Stimulated activated CD4-positive, alpha-beta T cell treated with anti-CD3 and anti-CD28 coated beads, Interleukin-2, amount 100 ng/mL, for 48 hours (primary cell): Measurements from ENCODE around the gene LDB2.

Experiments
- DNase-seq, 2 donors: peaks; one replicate each; pipeline ENCODE4 v3.0.0-alpha.2; 2020

Gene LDB2

DNA sequence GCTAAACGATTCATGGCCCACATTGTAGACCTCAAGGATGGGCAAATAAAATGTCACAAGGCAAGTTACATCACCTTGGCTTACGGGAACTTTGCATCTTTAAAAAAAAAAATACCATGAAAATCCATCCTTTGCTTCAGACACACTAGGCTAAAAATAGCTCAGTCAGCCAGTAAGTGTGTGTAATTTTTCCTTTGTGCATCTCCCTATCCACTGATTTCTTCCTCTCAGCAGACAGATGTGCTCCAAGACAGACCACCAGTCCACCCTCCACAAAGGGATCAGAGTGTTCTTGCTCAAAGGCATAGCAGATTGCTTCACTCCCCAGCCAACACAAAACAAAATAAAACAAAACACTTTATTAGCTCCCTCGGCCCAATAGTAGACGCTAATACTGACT lies 14.6 kb downstream of the LDB2 start:
- no peak for DNase-seq

DNA sequence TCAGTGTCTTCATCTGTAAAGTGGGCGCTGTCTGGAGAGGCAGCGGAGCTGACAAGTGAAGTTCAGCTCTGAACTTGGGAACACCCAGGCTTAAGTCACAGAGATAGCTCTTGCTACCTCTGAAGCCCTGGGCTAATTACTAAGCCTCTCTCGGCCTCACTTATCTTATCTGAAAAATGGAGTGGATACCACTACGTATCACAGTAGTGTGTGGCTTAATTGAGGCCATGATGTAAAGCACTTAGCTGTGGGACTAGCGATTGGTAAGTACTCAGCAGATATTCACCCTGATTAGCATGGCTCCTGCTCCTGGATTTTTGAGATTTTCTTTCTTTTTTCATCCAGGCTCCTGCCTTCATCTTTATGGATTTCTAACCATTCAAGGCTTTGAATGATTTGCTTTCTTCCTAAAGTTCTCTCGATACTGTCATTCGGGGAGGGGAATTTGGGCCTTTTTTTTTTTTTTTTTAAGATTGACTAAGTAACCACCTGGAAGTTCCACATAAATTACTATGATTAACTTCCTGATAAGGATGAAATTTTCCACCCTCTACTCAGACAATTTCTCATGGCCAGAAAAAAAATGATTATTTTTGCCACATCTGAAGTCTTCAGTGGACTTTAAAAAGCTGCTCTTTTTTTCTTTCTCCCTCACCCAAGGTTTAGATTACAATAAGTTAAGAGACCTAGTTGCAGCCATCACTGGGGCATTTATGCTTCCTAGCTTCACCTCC lies 17.1 kb downstream of the LDB2 start:
- DNase-seq: no peak

DNA sequence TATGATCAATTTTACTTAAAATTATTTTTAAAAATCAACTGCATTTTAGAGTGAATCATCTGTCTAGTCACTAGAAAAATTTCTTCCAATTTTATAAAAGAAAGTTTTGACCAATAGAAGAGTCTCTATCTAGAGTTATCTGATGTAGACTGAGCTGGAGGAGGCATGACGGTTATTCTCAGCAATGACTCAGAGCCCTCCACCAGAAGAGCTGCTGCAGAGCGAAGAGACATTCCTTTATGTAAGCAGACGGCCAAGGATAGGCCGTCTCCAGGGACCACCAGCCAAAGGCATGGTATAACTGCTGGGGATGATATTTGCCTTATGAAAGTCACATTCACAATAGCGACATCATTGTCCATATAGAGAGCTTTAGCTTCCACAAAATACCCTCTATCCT lies 23.0 kb downstream of the LDB2 start:
- DNase-seq: no peak

DNA sequence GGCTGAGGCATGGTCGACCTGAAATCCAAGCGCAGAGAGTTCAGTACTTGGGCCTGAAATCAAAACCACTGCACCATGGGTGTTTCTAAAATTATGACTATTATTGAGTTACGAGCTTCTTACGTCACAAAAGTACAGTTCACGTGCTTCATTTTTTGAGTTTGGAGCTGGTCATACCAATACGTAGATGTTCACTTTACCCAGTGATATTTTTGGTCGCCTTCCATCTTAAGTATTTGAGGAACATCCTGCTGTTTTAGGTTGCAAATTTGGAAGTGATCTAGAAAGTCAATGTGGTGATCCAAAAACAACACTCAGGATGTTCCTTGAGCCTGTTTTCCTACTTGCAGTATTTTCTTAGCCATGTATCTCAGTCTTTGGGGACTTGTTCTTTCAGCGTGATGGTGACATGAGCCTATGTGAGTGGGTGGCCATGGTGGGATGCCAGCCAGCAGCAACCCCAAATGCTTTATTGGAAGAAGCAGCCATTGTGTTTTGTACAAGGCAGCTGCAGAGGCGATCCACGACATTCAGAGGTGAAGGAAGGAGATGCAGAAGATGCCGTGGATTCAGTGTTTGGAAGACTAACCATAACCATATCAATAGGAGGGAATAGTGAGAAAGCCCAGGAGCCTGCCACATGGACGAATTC lies 28.7 kb downstream of the LDB2 start:
- no peak for DNase-seq

DNA sequence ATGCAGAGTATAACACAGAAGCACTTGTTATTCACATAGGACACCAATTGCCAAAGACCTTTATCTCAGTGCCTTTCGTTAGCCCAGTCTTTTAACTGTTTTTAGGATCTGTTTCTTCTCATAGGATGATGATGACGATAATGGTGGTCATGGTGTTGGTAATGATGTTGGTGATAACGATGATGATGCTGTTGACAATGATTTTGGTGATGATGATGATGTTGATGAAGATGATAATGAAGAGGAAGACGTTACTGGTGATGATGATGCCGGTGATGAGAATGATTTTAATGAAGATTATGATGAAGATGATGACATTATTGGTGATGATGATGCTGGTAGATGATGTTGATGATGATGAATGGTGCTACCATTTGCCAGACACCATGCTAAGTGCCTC lies 29.8 kb downstream of the LDB2 start:
- no peak for DNase-seq

DNA sequence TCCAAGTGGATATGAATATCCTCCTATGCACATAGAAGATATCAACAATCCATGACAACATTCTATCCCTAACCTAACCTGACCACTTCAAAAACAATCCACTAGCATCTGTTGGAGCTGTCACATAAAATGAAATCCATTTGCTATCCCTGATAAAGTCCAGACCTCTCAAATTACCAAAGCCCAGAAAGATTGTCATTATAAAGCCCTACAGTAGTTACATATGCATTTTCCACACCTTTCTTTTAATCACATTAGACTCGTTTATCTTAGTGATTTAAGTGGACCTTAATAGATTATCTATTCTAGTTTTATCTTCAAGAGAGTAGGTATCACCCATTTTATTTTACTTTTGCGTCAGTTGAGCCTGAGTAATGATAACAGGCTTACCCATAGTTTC lies 30.6 kb downstream of the LDB2 start:
- no peak for DNase-seq

DNA sequence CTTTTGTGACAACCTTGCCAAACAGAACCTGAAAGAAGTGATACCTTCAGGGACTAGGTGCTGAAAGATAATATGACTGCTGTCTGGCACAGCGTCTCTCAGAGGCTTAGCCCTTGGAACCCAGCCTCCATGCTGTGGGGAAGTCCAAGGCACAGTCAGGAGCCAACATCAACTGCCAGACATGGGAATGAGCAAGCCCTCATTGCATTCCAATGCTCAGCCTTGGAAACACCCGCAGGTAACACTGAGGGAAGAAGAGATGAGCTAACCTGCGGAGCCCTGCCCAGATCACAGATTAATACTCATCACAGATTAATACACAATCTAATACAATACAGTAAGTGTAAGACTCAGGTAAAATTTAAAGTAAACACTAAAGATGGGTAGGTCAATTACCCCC lies 31.5 kb downstream of the LDB2 start:
- no peak for DNase-seq

DNA sequence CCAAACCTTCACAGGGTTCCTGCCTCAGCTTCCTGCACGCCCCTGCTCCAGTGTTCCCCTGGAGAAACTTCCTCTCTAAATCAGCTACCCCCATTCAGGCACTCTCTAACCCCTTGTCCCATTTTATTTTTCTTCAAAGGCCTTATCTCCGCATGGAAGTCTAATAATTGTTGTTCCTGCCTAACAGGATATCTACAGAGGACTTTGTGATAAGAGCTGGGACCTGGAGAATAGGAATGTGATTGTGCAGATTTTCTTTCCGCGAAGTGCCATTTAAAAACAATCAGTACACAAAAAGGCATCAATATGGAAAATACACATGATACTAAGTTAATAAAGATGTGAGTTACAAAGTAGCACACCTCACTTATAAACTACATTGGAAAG lies 32.6 kb downstream of the LDB2 start:
- DNase-seq: no peak

DNA sequence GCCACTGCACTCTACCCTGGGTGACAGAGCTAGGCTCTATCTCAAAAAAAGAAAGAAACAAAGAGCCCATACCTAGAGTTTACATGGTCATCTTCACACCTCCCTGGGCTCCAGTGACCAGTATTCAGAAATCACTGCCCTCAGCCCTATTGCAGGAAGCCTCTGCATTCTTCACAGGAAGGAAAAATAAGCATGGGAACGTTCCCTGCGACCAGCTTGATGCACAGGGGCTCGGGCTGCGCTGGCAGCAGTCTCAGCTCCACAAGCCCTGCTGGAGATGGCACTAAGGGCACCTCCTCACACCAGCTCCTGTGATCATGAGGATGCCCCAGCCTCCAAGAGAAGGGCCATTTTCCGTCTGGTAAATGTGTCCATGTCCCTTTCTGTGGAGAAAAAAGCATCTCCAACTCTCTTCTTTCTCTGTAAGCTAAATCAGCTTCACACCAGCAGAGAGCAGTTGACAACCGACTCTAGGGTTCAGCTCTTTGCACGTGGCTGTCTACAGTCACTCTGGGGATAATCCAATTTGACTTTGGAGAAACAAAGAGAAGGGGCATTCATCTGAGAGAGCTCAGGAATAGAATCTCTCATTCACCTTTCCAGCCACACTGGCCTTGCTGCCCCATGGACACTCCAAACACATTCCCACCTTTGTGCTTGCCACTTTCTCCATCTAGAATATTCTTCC lies 33.1 kb downstream of the LDB2 start:
- no peak for DNase-seq

DNA sequence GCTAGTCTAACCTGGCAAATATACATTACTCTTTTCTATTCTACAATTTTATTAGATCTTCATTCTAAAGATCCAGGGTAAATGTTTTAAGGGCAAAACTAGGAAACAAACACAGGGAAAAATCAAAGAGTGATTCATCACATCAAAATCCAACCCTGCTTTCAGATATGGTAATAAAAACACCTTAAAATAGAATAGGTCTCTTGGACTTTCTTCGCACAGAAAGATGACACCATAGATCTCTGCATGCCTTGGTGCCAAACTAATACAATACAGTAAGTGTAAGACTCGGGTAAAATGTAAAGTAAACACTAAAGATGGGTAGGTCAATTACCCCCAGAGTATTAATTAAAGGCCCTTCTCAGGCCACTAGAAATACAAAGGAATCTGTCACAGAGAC lies 34.2 kb downstream of the LDB2 start:
- no peak for DNase-seq

DNA sequence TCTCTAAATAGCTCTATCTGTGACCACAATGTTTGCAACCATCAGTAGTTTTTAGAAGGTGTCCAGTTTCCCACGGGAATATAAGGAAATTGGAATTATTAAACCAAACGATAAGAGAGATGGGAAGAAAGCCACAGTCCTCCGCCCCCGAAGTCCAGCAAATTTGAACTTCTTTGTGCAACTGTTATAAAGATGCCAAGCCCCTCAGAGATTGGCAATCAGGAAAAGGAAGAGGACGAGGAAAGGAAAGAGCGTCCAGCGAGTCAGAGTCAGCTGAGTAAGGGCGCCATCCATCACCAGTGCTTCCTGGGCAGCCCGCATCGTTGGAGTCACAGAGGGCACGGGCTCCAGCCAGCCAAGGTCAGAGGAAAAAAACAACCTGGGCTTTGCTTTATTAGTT lies 35.7 kb downstream of the LDB2 start:
- no peak for DNase-seq

DNA sequence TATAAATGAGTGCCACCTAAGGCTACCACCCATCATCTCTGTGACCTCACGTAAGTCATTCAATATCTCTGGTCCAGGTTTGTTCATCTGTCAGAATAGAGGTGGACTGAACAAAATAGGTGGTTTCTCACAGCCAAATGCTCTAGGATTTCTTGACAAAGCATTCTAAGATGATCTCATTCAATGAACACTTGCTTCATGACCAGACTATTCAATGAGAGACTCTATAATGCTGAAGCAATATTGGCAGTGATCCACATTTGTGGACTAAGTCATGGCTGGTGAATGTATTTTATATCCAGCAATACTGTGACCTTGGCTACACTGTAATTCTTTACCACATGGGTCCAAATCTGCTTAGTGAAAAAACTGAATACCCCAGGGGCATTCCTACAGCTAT lies 37.9 kb downstream of the LDB2 start:
- DNase-seq: no peak

DNA sequence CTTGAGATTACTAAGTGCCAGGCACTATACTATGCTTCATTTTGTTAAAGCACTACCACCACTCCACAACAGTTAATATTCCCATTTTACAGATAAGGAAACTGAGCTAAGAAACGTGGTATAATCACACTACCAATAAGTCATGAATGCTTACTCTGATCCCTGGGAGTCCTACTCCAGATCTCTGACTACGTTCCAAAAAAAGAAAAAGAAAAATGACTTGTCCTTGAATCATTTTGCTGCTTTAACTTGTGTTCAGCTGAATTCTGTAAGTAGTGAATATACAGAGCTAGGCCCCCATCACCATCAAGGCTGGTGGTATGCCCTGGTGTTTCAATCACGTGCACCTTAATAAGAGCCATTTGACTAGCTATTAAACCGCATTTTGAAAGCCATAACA lies 39.4 kb downstream of the LDB2 start:
- DNase-seq: no peak

DNA sequence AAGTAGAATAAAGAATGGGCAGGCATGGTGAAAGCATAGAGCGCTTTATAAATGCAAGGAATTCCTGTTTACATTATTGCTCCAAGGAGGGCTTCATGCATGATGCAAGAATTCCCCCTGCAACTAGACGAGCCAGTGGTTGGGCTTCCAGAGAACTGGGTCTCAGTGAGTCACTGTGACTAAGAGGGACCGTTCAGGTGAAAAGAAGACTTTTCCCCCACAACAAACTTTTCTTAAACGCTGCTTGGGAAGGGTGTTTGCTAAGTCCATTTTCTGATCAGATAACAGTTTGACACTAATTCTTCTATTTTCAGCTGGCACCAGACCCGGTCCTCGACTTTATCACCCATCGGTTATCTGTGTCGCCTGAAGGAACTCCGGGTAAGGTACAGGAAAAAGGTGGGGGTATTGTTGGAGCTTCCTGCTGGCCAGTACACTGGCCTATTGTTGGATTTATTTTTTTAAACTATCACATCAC lies 40.1 kb downstream of the LDB2 start:
- no peak for DNase-seq

DNA sequence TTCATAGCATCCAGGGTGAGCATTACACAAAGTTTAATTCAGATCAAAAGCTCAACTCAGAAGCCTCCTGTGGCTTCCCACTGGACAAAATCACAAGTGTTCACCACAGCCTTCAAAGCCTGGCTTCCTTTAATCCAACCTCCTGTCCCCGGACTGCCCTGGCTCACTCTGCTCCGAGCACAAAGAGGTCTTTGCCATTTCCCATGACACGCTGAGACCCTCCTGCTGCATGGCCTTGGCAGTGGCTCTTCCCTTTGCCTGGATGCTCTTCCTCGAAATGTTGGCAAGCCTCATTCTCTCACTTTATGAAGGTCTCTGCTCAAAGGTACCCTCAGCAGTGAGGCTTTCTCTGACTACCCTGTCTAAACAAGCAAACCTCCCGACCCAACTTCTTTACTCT lies 41.0 kb downstream of the LDB2 start:
- DNase-seq: no peak

DNA sequence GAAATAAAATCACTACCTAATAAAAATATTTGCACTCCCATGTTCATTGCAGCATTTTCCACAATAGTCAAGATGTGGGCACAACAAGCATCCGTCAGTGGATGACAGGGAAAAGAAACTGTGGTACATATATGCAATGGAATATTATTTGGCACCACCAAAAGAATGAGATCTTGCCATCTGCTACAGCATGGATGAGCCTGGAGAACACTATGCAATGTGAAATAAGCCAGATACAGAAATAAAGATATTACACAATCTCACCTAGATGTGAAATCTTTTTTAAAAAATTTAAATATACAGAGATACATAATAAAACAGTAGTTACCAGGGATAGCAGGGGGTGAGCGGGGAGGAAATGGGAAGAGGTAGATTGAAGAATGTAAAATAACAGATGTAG lies 44.8 kb downstream of the LDB2 start:
- DNase-seq: no peak

DNA sequence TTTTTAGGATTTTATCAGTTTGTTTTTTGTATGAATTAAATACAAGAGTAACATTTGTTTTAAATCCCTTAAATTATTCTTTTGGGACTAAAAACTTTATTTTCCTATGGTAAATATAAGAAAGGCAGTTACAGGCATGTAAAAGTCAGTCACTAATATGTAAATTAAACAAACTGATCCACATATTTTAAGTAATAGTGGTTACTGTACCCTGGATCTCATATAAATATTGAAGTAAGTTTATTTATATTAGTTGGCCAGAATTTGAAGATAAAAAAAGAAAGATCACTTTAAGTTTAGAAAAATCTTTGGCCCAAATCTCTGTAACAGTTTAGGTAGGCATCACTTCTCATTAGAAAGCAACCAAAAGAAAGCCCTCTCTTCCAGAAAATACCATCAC lies 45.8 kb downstream of the LDB2 start:
- no peak for DNase-seq

DNA sequence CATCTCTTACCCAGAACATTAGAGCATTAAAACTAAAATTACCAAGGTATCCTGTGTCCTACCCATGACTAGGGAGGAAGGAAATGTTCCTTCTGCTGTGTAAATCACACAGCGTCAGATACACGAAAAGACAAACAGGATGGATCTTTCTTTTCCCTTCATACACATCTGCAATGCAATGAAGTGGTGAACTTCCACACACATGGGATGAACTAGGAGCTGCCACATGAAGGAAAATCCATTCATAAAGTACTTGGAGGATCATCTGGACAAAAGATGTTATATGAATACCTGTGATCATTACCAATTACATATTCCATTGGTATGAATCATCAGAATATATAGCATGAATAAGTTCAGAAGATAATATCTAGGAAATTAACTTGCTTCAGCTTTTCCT lies 46.2 kb downstream of the LDB2 start:
- DNase-seq: no peak

DNA sequence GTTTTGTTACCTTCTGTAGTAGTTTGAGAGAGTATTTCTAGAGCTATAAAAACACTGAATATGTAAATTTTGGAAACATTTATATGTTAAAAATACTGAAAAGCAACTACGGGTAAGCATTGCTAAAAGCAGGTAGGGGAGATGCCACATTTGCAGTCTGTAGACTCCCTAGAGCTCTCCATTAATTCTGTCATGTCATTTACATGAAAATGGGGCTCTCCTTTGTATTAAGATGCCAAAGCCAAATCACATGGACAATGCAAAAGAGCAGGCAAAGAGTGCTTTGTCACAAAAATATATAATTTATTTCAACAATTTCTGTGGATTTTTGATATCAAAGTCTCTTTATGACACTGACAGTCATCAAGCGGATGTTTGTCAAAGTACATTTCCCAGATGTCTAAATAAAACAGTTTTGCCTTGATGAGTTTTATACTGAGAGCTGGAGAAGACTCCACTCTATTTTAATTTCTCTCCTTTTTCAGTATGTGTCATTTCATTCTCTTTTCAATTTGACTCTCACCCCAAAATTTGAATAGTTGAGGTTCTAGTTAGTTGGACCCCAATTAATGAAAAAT lies 51.8 kb downstream of the LDB2 start:
- DNase-seq: no peak

DNA sequence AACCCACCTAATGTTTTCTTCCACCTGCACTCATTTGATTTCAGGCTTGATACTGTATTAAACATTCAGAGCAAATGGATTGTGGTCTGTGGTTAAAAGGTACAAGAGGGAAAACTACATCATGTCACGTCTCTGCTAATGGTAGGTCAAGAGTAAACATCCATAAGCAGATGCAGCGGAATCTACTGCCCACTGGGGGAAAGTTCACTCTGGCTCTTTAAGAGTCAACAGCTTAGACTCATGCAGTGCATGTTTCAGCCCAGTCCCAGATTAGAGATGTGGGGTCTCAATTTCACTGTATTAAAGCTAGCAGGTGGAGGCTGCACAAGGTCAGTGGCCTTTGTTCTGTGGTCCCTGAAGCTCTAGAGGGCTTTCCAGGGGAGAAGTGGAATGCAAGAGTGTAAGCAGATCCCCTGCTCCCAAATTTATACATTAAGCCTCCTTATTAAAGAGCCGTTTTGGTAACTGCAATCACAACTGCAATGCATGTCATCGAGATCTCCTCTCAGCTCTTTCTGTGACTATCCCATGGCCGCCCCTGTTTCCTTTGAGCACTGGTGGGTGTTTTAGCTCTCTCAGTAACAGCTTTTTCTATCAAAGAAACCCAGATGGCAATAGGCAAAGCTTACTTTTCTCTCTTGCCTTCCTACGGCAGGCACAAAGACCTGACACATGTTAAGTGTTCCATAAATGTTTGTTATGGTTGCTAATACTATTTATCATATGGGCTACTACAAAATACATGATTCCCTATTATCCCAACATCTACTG lies 53.4 kb downstream of the LDB2 start:
- no peak for DNase-seq

DNA sequence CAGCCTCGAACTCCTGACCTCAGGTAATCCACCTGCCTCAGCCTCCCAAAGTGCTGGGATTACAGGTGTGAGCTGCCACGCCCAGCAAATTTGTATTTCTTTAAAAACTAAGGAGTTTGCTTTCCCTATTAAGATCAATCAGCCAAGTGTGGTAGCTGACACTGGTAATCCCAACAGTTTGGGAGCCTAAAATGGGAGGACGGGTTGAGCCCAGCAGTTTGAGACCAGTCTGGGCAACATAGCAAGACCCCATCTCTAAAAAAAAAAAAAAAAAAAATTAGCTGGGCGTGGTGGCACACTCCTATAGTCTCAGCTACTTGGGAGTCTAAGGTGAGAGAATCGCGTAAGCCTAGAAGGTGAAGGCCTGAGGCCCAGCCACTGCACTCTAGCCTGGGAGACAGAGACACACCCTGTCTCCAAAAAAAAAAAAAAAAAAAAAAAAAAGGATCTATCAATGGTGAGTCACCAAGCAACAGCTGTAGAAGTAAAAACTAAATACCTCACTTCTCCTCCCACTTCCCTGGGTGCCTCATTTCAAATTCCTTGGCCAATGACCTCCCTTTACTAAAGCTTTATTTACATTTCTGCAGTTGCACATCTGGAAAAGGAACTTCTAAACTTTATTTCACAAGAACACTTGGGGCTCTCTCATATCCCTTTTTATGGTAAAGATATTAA lies 54.5 kb downstream of the LDB2 start:
- DNase-seq: no peak

DNA sequence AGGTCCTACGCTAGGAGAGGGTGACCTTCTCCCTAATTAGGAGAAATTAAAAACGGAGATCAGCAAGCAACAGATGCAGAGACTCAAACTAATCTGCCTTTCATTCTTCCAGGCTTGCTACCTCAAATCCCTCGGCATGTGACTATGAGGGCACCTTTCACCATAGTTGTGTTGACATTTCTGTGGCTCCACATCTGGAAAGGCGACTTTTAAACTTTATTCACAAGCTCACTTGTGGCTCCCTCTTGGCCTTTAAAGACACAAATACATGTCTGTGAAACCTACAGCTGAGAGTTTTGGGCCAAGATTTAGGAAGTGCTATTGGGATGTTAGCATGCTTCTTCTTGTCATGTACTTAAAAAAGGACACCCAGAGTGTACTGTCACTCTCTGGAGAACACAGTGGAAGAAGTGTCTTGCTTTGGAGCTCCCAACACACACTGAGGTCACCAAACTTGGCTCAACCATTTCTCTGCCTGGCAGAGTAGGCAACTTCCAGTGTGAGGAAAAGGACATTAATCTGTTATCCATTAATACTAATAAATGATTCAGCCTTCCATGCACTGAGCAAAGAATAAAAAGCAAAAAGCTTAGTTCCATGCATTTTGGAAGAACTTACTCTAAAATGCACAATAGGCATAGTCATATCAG lies 60.1 kb downstream of the LDB2 start:
- DNase-seq: no peak
